K562 (cell line): ENCODE data around the gene MED16. TPM values are rescaled to one million over a fixed set of nuclear protein-coding genes. Genes with fewer than 3 reads are reported as not detected.

Experiments
- CTCFL ChIP-seq: IDR thresholded peaks from 2 replicates; pipeline ENCODE4 v1.6.1; 2011; ENCODE audit warnings: borderline replicate concordance, low read depth, mild to moderate bottlenecking, moderate library complexity, low read length; ENCODE audit not compliant: insufficient read depth, poor library complexity, severe bottlenecking
- GATA2 ChIP-seq: sonication (generic); formaldehyde crosslinking; IDR thresholded peaks from 2 replicates; pipeline ENCODE4 v1.4.0; 2020; ENCODE audit warnings: mild to moderate bottlenecking, missing genetic modification reagents
- GMEB1 ChIP-seq: fragments of 250-450 bp; sonication (Bioruptor Pico); IDR thresholded peaks from 2 replicates; pipeline ENCODE4 v1.4.0; 2020; ENCODE audit warnings: mild to moderate bottlenecking
- KHSRP ChIP-seq: fragments of 450-650 bp; IDR thresholded peaks from 2 replicates; pipeline ENCODE4 v1.6.1; 2017
- NR2C1 ChIP-seq, 2 experiments: fragments of 450-650 bp; IDR thresholded peaks; 2 replicates each; pipeline ENCODE4 v1.6.1; 2017; ENCODE audit warnings: mild to moderate bottlenecking in 2 of 2, antibody characterized with exemption in 1 of 2, inconsistent platforms in 1 of 2, missing compliant biosample characterization in 1 of 2, missing genetic modification characterization in 1 of 2
- THRA ChIP-seq: fragments of 450-650 bp; IDR thresholded peaks from 2 replicates; pipeline ENCODE4 v1.6.1; 2017; ENCODE audit warnings: mild to moderate bottlenecking, moderate library complexity
- TSHZ1 ChIP-seq: fragments of 250-450 bp; sonication (Bioruptor Pico); IDR thresholded peaks from 2 replicates; pipeline ENCODE4 v1.4.0; 2020; ENCODE audit warnings: mild to moderate bottlenecking, moderate library complexity
- ZBTB11 ChIP-seq, 3 experiments: fragments of 200-800 bp in 1 of 3; fragments of 250-450 bp in 1 of 3; fragments of 450-650 bp in 1 of 3; sonication (Bioruptor Pico) in 1 of 3; sonication (Bioruptor generic) in 1 of 3; formaldehyde crosslinking in 1 of 3; IDR thresholded peaks; 2 replicates each; pipeline versions ENCODE4 v1.6.1 to v1.8.0; 2016 to 2022; ENCODE audit warnings: mild to moderate bottlenecking in 2 of 3, missing genetic modification characterization in 2 of 3, missing compliant biosample characterization in 1 of 3, moderate library complexity in 1 of 3
- ZNF507 ChIP-seq: conservative IDR thresholded peaks from 2 replicates; pipeline ENCODE4 v1.6.1; 2017; ENCODE audit warnings: missing genetic modification characterization, missing compliant biosample characterization
- ZNF584 ChIP-seq: fragments of 200-800 bp; sonication (Bioruptor generic); IDR thresholded peaks from 2 replicates; pipeline ENCODE4 v1.6.1; 2016; ENCODE audit warnings: low read depth, mild to moderate bottlenecking, missing genetic modification characterization, missing compliant biosample characterization
- ZNF589 ChIP-seq: fragments of 200-800 bp; sonication (Bioruptor generic); IDR thresholded peaks from 2 replicates; pipeline ENCODE4 v1.6.1; 2016; ENCODE audit warnings: low read depth, missing genetic modification characterization, missing compliant biosample characterization
- polyA plus RNA-seq, 8 experiments: library from polyadenylated mRNA; depleted of rRNA in 4 of 8; stranded (reverse) in 5 of 8; unstranded in 3 of 8; fragments of >200 nt; fragmentation: Nextera tagmentation in 2 of 8; fragmentation: Illumina TruSeq in 1 of 8; extraction: Ambion mirVana in 2 of 8; extraction: Trizol in 1 of 8; gene quantifications; 2 replicates each; pipeline versions ENCODE4 v1.2.1 to v1.2.3, GENCODE V29; 2011 to 2014; ENCODE audit warnings: inconsistent platforms in 1 of 8, missing spikeins in 1 of 8
- total RNA-seq, 7 experiments: library from RNA; depleted of rRNA in 6 of 7; stranded (reverse); fragments of >200 nt in 6 of 7; fragmentation: Illumina TruSeq in 2 of 7; extraction: Trizol in 2 of 7; gene quantifications; 2 replicates each; pipeline versions ENCODE4 v1.2.1 to v1.2.3, GENCODE V29; 2011 to 2021; ENCODE audit warnings: low replicate concordance in 1 of 7

Gene MED16
- total and polyA plus RNA-seq, 9 of the 15 experiments (the other 6 are each of a cell fraction or from before 2014, with no cell fraction given) = 0.89 to 59.9 (median 8.6) TPM

GRCh38 chr19:823565-824121 is 69.3 kb downstream of the MED16 start (continued):
- TF ChIP-seq THRA (no peak), ZBTB11 (CRISPR knock-in tag; IDR thresholded peaks at IDR 0.05) (peak in 1 of 3 experiments; percentile 50; a peak in 1 of 6 replicates), ZNF507 (no peak), NR2C1 (IDR thresholded peaks at IDR 0.05) (no peak), NR2C1 (tag; IDR thresholded peaks at IDR 0.05) (no peak), TSHZ1 (CRISPR knock-in tag) (no peak), ZNF589 (peak; percentile 47), CTCFL (no peak), GMEB1 (CRISPR knock-in tag) (no peak), ZNF584 (CRISPR knock-in tag) (peak; percentile 7; the same call in 1 of the 2 replicates), KHSRP (no peak), GATA2 (CRISPR knock-in tag) (no peak)
